ENCODE measurements around the gene GPT2.

- TF ChIP-seq CTCF (conservative IDR thresholded peaks at IDR 0.05 in 1 of 2, IDR thresholded peaks at IDR 0.05 in 1 of 2; ENCODE audit: extremely low read depth in 1 of 2, insufficient read depth in 1 of 2, low read depth in 1 of 2, low read length in 2 of 2): no peak
- TF ChIP-seq EZH2 (IDR thresholded peaks at IDR 0.05; ENCODE audit: borderline replicate concordance, low read length): no peak
Observed at GRCh38 chr16:46968063-46968435, 83.9 kb downstream of the GPT2 start.

Data from mammary epithelial cell (primary cell).